H1 (cell line): ENCODE data around the gene CTIF. TPM values are rescaled to one million over a fixed set of nuclear protein-coding genes. Genes with fewer than 3 reads are reported as not detected.

Source experiments
- CTCF ChIA-PET: fragments of 300-600 bp; sonication (Branson Sonifier 250); formaldehyde crosslinking; loops from one replicate; lab custom pipeline; 2021; ENCODE audit not compliant: partially characterized antibody; lab: Charles Lee
- POLR2A ChIA-PET: fragments of 300-600 bp; sonication (Branson Sonifier 250); formaldehyde crosslinking; loops from one replicate; lab custom pipeline; 2021; ENCODE audit warnings: inconsistent platforms; ENCODE audit not compliant: partially characterized antibody; lab: Charles Lee
- DNase-seq, 2 experiments: peaks; one replicate each; pipeline versions ENCODE4 v3.0.0 to v3.0.0-alpha.2; 2010 to 2022; ENCODE audit warnings: low spot score in 2 of 2, low read depth in 1 of 2, mixed read lengths in 1 of 2
- FAIRE-seq: peaks from 2 replicates; lab custom pipeline; 2011; peaks lifted over from hg19 to GRCh38; lab: Jason Lieb, UNC
- H2AFZ ChIP-seq: 2 replicates; pipeline ENCODE4 v1.8.1; 2012; ENCODE audit warnings: low read length, inconsistent platforms
- H2AK5ac ChIP-seq: 2 replicates; pipeline ENCODE4 v1.6.1; 2013; ENCODE audit warnings: low read depth, low read length
- H2BK120ac ChIP-seq: replicated peaks from 2 replicates; pipeline ENCODE3; 2013; ENCODE audit warnings: low read depth, low read length, inconsistent platforms
- H2BK12ac ChIP-seq: 2 replicates; pipeline ENCODE4 v1.6.1; 2013; ENCODE audit warnings: low read depth, low read length
- H2BK15ac ChIP-seq: 2 replicates; pipeline ENCODE4 v1.6.1; 2013; ENCODE audit warnings: low read length
- H2BK20ac ChIP-seq: 2 replicates; pipeline ENCODE4 v1.6.1; 2013; ENCODE audit warnings: low read length
- H2BK5ac ChIP-seq: 2 replicates; pipeline ENCODE4 v1.6.1; 2013; ENCODE audit warnings: low read depth, low read length
- H3K14ac ChIP-seq: 2 replicates; pipeline ENCODE4 v1.6.1; 2013; ENCODE audit warnings: inconsistent platforms; ENCODE audit not compliant: insufficient read length
- H3K18ac ChIP-seq: 2 replicates; pipeline ENCODE4 v1.6.1; 2013; ENCODE audit warnings: low read length; ENCODE audit errors: extremely low read depth
- H3K23ac ChIP-seq: 2 replicates; pipeline ENCODE4 v1.6.1; 2013; ENCODE audit warnings: inconsistent platforms; ENCODE audit not compliant: insufficient read length
- H3K23me2 ChIP-seq: 2 replicates; pipeline ENCODE4 v1.6.1; 2013; ENCODE audit warnings: low read depth, low read length
- H3K27ac ChIP-seq: 2 replicates; pipeline ENCODE4 v1.6.1; 2011; ENCODE audit warnings: low read depth, low read length, inconsistent platforms
- H3K27me3 ChIP-seq, 4 experiments: replicated peaks in 1 of 4; 1 replicate in 1 of 4; 2 replicates in 3 of 4; pipeline versions ENCODE4 v1.6.1 to v1.8.1; 2011 to 2013; ENCODE audit warnings: low read length in 3 of 4, mild to moderate bottlenecking in 3 of 4, inconsistent platforms in 2 of 4, mixed read lengths in 2 of 4, moderate library complexity in 1 of 4; ENCODE audit not compliant: control insufficient read depth in 3 of 4, insufficient read depth in 3 of 4; ENCODE audit errors: extremely low read depth in 1 of 4
- H3K36me3 ChIP-seq, 4 experiments: 2 replicates each; pipeline versions ENCODE4 v1.6.1 to v1.8.1; 2011 to 2013; ENCODE audit warnings: mild to moderate bottlenecking in 4 of 4, low read length in 3 of 4, moderate library complexity in 2 of 4, control low read depth in 1 of 4, inconsistent platforms in 1 of 4; ENCODE audit not compliant: insufficient read depth in 4 of 4, control insufficient read depth in 2 of 4
- H3K4ac ChIP-seq: replicated peaks from 2 replicates; pipeline ENCODE3; 2013; ENCODE audit warnings: low read length, low read depth, mixed read lengths, inconsistent platforms; ENCODE audit not compliant: insufficient read length
- H3K4me1 ChIP-seq, 4 experiments: replicated peaks in 1 of 4; 1 replicate in 1 of 4; 2 replicates in 3 of 4; pipeline versions ENCODE4 v1.6.1 to v1.8.1; 2011 to 2013; ENCODE audit warnings: low read length in 3 of 4, inconsistent platforms in 2 of 4, mixed read lengths in 1 of 4; ENCODE audit not compliant: insufficient read depth in 4 of 4, control insufficient read depth in 3 of 4
- H3K4me2 ChIP-seq, 2 experiments: 2 replicates each; pipeline versions ENCODE4 v1.6.1 to v1.8.1; 2011 to 2013; ENCODE audit warnings: low read depth in 2 of 2, low read length in 2 of 2, control low read depth in 1 of 2, inconsistent platforms in 1 of 2, mild to moderate bottlenecking in 1 of 2; ENCODE audit not compliant: insufficient read depth in 1 of 2
- H3K4me3 ChIP-seq, 4 experiments: fragments of 200-600, 300-600 bp in 1 of 4; sonication (generic), shearing (Covaris generic), sonication (Bioruptor Twin) in 1 of 4; 2 replicates each; pipeline versions ENCODE4 v1.5.1 to v1.8.1; 2011 to 2016; ENCODE audit warnings: low read length in 4 of 4, low read depth in 3 of 4, control low read depth in 2 of 4, inconsistent platforms in 2 of 4, mild to moderate bottlenecking in 2 of 4, mixed read lengths in 1 of 4, moderate library complexity in 1 of 4; ENCODE audit not compliant: insufficient read depth in 2 of 4; ENCODE audit errors: extremely low read depth in 1 of 4
- H3K56ac ChIP-seq: replicated peaks from 2 replicates; pipeline ENCODE3; 2013; ENCODE audit warnings: low read depth, mild to moderate bottlenecking, mixed read lengths, low read length, inconsistent platforms; ENCODE audit not compliant: insufficient read length
- H3K79me1 ChIP-seq: 2 replicates; pipeline ENCODE4 v1.6.1; 2013; ENCODE audit warnings: low read depth, low read length, control low read depth
- H3K79me2 ChIP-seq, 2 experiments: 2 replicates each; pipeline versions ENCODE4 v1.6.1 to v1.8.1; 2012 to 2013; ENCODE audit warnings: low read length in 2 of 2, mild to moderate bottlenecking in 2 of 2, inconsistent platforms in 1 of 2; ENCODE audit not compliant: insufficient read depth in 2 of 2, control insufficient read depth in 1 of 2
- H3K9ac ChIP-seq, 4 experiments: replicated peaks in 1 of 4; 1 replicate in 1 of 4; 2 replicates in 3 of 4; pipeline versions ENCODE4 v1.6.1 to v1.8.1; 2011 to 2013; ENCODE audit warnings: low read depth in 3 of 4, low read length in 3 of 4, control low read depth in 2 of 4, mild to moderate bottlenecking in 2 of 4, moderate library complexity in 2 of 4, inconsistent platforms in 1 of 4; ENCODE audit errors: extremely low read depth in 1 of 4
- H3K9me3 ChIP-seq, 2 experiments: 2 replicates each; pipeline versions ENCODE4 v1.6.1 to v1.8.1; 2012 to 2013; ENCODE audit warnings: mild to moderate bottlenecking in 2 of 2, moderate library complexity in 2 of 2, control low read depth in 1 of 2, inconsistent platforms in 1 of 2, low read depth in 1 of 2, low read length in 1 of 2, mixed read lengths in 1 of 2; ENCODE audit not compliant: insufficient read depth in 2 of 2
- H4K20me1 ChIP-seq, 2 experiments: replicated peaks in 1 of 2; 2 replicates each; pipeline versions ENCODE3 to v1.8.1; 2011 to 2013; ENCODE audit warnings: inconsistent platforms in 2 of 2, low read length in 2 of 2, mild to moderate bottlenecking in 1 of 2; ENCODE audit not compliant: insufficient read depth in 2 of 2, control insufficient read depth in 1 of 2
- H4K5ac ChIP-seq: 2 replicates; pipeline ENCODE4 v1.6.1; 2013; ENCODE audit warnings: low read length, low read depth, mixed read lengths, inconsistent platforms; ENCODE audit not compliant: insufficient read length
- H4K8ac ChIP-seq: 2 replicates; pipeline ENCODE4 v1.8.0; 2013; ENCODE audit warnings: mild to moderate bottlenecking, moderate library complexity, low read length, inconsistent platforms; ENCODE audit not compliant: insufficient read depth; ENCODE audit errors: extremely low read depth
- H4K91ac ChIP-seq: replicated peaks from 2 replicates; pipeline ENCODE3; 2013; ENCODE audit warnings: low read length, mixed read lengths, inconsistent platforms; ENCODE audit not compliant: insufficient read length
- NRF1 ChIP-seq: IDR thresholded peaks from 2 replicates; pipeline ENCODE4 v1.6.1; 2011; ENCODE audit warnings: mild to moderate bottlenecking, low read depth, low read length, improper control_type of control experiment
- WGBS, 2 experiments: shearing (Covaris generic) in 1 of 2; methylation state at CpG; one replicate each; pipeline versions ENCODE4 v1.1.6 to v1.1.7; 2013 to 2015; ENCODE audit warnings: low lambda C conversion rate in 2 of 2, mixed read lengths in 2 of 2, inconsistent platforms in 1 of 2, low coverage in 1 of 2, missing lambda C conversion rate in 1 of 2; ENCODE audit not compliant: insufficient replicate concordance in 2 of 2, insufficient coverage in 1 of 2, insufficient read length in 1 of 2; ENCODE audit errors: extremely low coverage in 1 of 2, missing lambda C conversion rate in 1 of 2; 5-methylcytosine and 5-hydroxymethylcytosine counted together
- polyA plus RNA-seq, 7 experiments: library from polyadenylated mRNA; depleted of rRNA in 3 of 7; stranded (reverse) in 5 of 7; unstranded in 2 of 7; fragments of >200 nt in 5 of 7; fragments of 200-250 nt in 2 of 7; gene quantifications; 1 replicate in 5 of 7; 2 replicates in 1 of 7; 4 replicates in 1 of 7; pipeline versions ENCODE4 v1.2.1 to v1.2.3, GENCODE V29; 2011 to 2013; ENCODE audit warnings: missing spikeins in 2 of 7, mixed read lengths in 2 of 7
- total RNA-seq: library from RNA; stranded (reverse); fragmentation: NEBNext Ultra II Directional; extraction: Animal tissue kit (Norgen Biotek cat#: 25700); gene quantifications from 2 replicates; pipeline ENCODE4 v1.2.1, GENCODE V29; 2021

CTIF gene
- total and polyA plus RNA-seq, 2 of the 8 experiments (the other 6 are each of a cell fraction or from before 2014, with no cell fraction given): 9.0 to 17.8 TPM

DNA sequence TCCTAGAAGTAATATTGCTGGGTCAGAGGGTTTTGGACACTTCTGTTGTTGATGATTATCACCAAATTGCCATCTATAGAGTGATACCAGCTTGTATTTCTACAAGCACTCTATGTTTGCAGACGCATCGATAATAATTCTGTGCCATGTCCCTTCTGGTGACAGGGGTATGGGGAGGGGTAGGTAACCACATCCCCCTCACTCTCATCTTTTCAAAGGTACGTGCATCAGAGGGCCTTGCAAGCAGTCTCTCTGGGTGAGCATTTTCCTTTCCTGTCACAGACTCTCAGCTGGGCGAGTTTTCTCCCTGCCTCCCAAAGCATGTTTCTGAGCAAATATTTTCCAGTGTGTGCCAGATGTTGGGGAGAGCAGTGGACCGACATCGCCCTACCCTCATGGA, 314.0 kb downstream of the CTIF start:
- Histone ChIP-seq H4K5ac (no peak overlapping the region), H3K4me1 (peaks cover 0 to 20% (median 10%) of the 10 kb centered on the region in 4 experiments; a peak in 6 of 7 replicates), H4K8ac (no peak overlapping the region), H3K9me3 (no peaks in the 10 kb centered on the region), H3K9ac (no peak overlapping the region), H4K91ac (no peak overlapping the region), H2BK120ac (no peak overlapping the region), H3K4ac (no peak overlapping the region), H3K79me2 (no peaks in the 10 kb centered on the region), H3K18ac (no peak overlapping the region), H3K4me2 (no peak overlapping the region), H4K20me1 (no peaks in the 10 kb centered on the region), H3K79me1 (no peaks in the 10 kb centered on the region), H2BK20ac (no peak overlapping the region), H3K27me3 (no peaks in the 10 kb centered on the region), H2BK12ac (no peak overlapping the region), H3K23ac (no peak overlapping the region), H2BK15ac (no peak overlapping the region), H2AFZ (no peak overlapping the region), H3K4me3 (no peak overlapping the region), H3K36me3 (no peaks in the 10 kb centered on the region), H3K23me2 (no peaks in the 10 kb centered on the region; the same call in 1 of the 2 replicates), H2BK5ac (no peak overlapping the region), H3K56ac (no peak overlapping the region), H2AK5ac (no peak overlapping the region), H3K27ac (no peak overlapping the region), H3K14ac (no peak overlapping the region)
- FAIRE-seq: no peak
- WGBS, 2 experiments: 88% methylated on average over 6 of the region's 6 CpGs; no CpG with 5 or more reads in 1 of the 2 experiments
- DNase-seq: no peak
- CTCF ChIA-PET: interaction anchor here (1.2 to 1.3 kb wide), 2 partner anchors 67 to 190 kb away, joined by 3 to 4 read pairs; no protein-coding TSS in a partner anchor
- POLR2A ChIA-PET: interaction anchor here (1.5 kb wide), 1 partner anchor 21 kb away, joined by 3 read pairs; no protein-coding TSS in a partner anchor
- TF ChIP-seq NRF1: no peak
